ENCODE data around the gene PPP2R5D.

- no peak for TF ChIP-seq GATA3 (IDR thresholded peaks at IDR 0.05; ENCODE audit: low read depth, low read length)
- no peak for TF ChIP-seq GATA2 (IDR thresholded peaks at IDR 0.05; ENCODE audit: low read depth, low read length)
These were observed 46.0 kb upstream of the PPP2R5D start for GRCh38 chr6:42938428-42938796.
